ENCODE measurements around the gene EEF1G. TPM values are rescaled to one million over a fixed set of nuclear protein-coding genes. Genes with fewer than 3 reads are reported as not detected.
A peak's percentile ranks its signal among the peaks of the same experiment; 100 is the strongest.
"Not testable (repeated sequence)": the region's sequence is repeated elsewhere in the genome, so short reads cannot be mapped to it uniquely, and the experiment has no call there.

Gene EEF1G
- total RNA-seq, 5 donors from 2014 or later (not counting 1 experiment from before 2014, with no cell fraction given): 1,908 to 2,187 (median 2,119) TPM

DNA sequence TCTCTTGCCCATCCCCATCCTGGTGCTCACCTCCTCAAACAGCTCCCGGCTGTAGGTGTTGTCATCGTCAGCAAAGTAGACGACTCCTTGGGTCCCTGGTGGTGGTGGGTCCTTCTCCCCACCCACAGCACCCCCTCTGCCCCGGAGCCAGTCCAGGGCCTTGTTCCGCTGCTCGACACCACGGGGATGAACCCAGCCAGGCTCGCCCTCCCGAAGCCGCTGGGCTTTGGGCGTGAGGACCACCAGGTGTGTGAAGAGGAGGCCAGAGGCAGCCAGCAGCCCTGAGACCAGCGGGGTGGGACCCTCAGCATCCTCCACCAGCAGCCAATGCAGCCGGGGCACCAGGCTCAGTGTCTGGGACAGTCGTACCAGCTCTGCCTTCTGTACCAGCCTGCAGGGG, 43.3 kb upstream of the EEF1G start:
- Mint-ChIP-seq H3K4me1 (peaks cover 25 to 43% (median 35%) of the 10 kb centered on the region in 3 donors), H3K36me3 (peaks cover 11% of the 10 kb centered on the region)
- H3K9me3 ChIP-seq; H3K9me3 Mint-ChIP-seq; H3K4me3 Mint-ChIP-seq; ATAC-seq (replicated peaks in 1 of 4); H3K27ac Mint-ChIP-seq; H3K27me3 ChIP-seq (replicated peaks in 1 of 2; ENCODE audit: control insufficient read depth in 2 of 2, extremely low read depth in 1 of 2, insufficient read depth in 2 of 2, low read length in 1 of 2); H3K27ac ChIP-seq (ENCODE audit: low read length); H3K27me3 Mint-ChIP-seq; POLR2A ChIA-PET; DNase-seq; H3K4me3 ChIP-seq (ENCODE audit: control insufficient read depth in 1 of 2, extremely low read depth in 1 of 2, low read length in 1 of 2): not testable (repeated sequence)
- Histone ChIP-seq H3K36me3 (ENCODE audit: control insufficient read depth in 2 of 2, extremely low read depth in 1 of 2, insufficient read depth in 1 of 2, low read length in 1 of 2) (peaks cover 9 to 22% of the 10 kb centered on the region in 2 donors), H3K4me1 (ENCODE audit: control insufficient read depth in 1 of 2, extremely low read depth in 1 of 2, insufficient read depth in 2 of 2, low read length in 2 of 2) (peaks cover 15 to 35% of the 10 kb centered on the region in 2 experiments)
- CTCF ChIA-PET: interaction anchor here in 1 of 2 donors (0.6 kb wide), 1 partner anchor 23 kb away, joined by 8 read pairs; no protein-coding TSS in a partner anchor
- WGBS (ENCODE audit: insufficient coverage): 95% methylated on average over 2 of the region's 14 CpGs

DNA sequence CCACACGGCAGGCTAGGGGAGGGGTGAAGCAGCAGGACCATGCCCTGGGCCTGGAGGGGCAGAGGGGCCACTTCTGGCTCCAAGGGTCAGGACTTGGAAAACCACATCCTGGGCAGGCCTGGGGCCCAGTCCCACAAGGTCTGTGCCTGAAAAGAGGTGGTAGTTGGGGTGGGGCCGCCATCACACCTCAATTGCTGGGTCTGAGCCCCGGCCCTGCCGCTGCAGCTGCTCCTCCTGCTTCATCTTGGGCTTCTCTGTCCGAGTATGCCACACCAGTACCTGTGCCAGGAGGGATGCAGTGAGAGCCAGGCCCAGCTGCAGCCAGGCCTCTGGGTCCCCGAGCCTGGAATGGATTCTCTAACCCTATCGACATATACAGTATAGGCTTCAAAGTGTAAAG, 41.8 kb upstream of the EEF1G start:
- H3K4me1 ChIP-seq (ENCODE audit: control insufficient read depth in 1 of 2, extremely low read depth in 1 of 2, insufficient read depth in 2 of 2, low read length in 2 of 2): peaks cover 7 to 36% of the 10 kb centered on the region in 2 experiments
- H3K36me3 ChIP-seq (ENCODE audit: control insufficient read depth in 2 of 2, extremely low read depth in 1 of 2, insufficient read depth in 1 of 2, low read length in 1 of 2): peaks cover 9 to 26% of the 10 kb centered on the region in 2 donors
- Mint-ChIP-seq H3K27ac (no peak overlapping the region), H3K9me3 (no peaks in the 10 kb centered on the region), H3K36me3 (peaks cover 12% of the 10 kb centered on the region), H3K4me3 (no peak overlapping the region), H3K4me1 (peaks cover 24 to 46% (median 39%) of the 10 kb centered on the region in 3 donors), H3K27me3 (no peaks in the 10 kb centered on the region)
- no peak for ATAC-seq (replicated peaks in 1 of 4)
- H3K9me3 ChIP-seq: no peaks in the 10 kb centered on the region
- ChIA-PET CTCF (no interaction called here), POLR2A (interaction anchor here in 1 of 2 donors (0.6 kb wide), 1 partner anchor 1187 kb away, joined by 4 read pairs; no protein-coding TSS in a partner anchor)
- H3K27ac ChIP-seq (ENCODE audit: low read length): no peak overlapping the region
- H3K27me3 ChIP-seq (replicated peaks in 1 of 2; ENCODE audit: control insufficient read depth in 2 of 2, extremely low read depth in 1 of 2, insufficient read depth in 2 of 2, low read length in 1 of 2): no peaks in the 10 kb centered on the region
- H3K4me3 ChIP-seq (ENCODE audit: control insufficient read depth in 1 of 2, extremely low read depth in 1 of 2, low read length in 1 of 2): no peak overlapping the region
- no peak for DNase-seq
- 96% methylated on average over 4 of the region's 7 CpGs for WGBS (ENCODE audit: insufficient coverage)

DNA sequence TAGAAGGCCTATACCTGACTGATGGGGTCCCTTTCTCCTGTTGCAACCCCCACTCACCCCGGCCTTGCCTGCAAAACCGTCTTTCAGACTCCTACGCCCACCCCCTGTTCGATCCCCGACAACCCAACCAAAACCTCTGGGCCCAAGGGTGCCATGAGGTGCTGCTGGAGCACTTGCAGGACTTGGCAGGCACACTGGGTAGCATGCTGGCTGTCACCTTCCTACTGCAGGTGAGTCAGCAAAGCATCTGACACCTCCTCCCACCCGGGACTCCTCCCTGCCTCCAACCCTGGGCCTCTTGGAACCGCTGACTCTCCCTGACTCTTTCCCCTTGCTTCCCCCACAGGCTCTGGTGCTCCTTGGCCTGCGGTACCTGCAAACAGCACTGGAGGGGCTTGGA, 40.6 kb upstream of the EEF1G start:
- H3K36me3 Mint-ChIP-seq: peaks cover 20% of the 10 kb centered on the region
- H3K27ac ChIP-seq (ENCODE audit: low read length): peak overlapping the region; percentile 6
- peaks cover 35 to 47% (median 42%) of the 10 kb centered on the region in 3 donors for H3K4me1 Mint-ChIP-seq
- CTCF ChIA-PET: interaction anchor here in 1 of 2 donors (1.4 kb wide), 1 partner anchor 23 kb away, joined by 5 read pairs; the partner anchor contains the start of gene TUT1
- 78% methylated on average over 6 of the region's 8 CpGs for WGBS (ENCODE audit: insufficient coverage)
- H3K27me3 ChIP-seq (replicated peaks in 1 of 2; ENCODE audit: control insufficient read depth in 2 of 2, extremely low read depth in 1 of 2, insufficient read depth in 2 of 2, low read length in 1 of 2): no peaks in the 10 kb centered on the region
- H3K9me3 Mint-ChIP-seq: no peaks in the 10 kb centered on the region
- DNase-seq: no peak
- POLR2A ChIA-PET: no interaction called here
- H3K9me3 ChIP-seq: no peaks in the 10 kb centered on the region
- peaks cover 9 to 39% of the 10 kb centered on the region in 2 donors for H3K36me3 ChIP-seq (ENCODE audit: control insufficient read depth in 2 of 2, extremely low read depth in 1 of 2, insufficient read depth in 1 of 2, low read length in 1 of 2)
- no peak overlapping the region for H3K4me3 ChIP-seq (ENCODE audit: control insufficient read depth in 1 of 2, extremely low read depth in 1 of 2, low read length in 1 of 2)
- H3K4me1 ChIP-seq (ENCODE audit: control insufficient read depth in 1 of 2, extremely low read depth in 1 of 2, insufficient read depth in 2 of 2, low read length in 2 of 2): peaks cover 5 to 41% of the 10 kb centered on the region in 2 experiments
- H3K4me3 Mint-ChIP-seq: peak overlapping the region in 2 of 3 donors; percentile 53 to 54
- H3K27me3 Mint-ChIP-seq: no peaks in the 10 kb centered on the region
- no peak for ATAC-seq (replicated peaks in 1 of 4)
- peak overlapping the region; percentile 82 to 94 for H3K27ac Mint-ChIP-seq

DNA sequence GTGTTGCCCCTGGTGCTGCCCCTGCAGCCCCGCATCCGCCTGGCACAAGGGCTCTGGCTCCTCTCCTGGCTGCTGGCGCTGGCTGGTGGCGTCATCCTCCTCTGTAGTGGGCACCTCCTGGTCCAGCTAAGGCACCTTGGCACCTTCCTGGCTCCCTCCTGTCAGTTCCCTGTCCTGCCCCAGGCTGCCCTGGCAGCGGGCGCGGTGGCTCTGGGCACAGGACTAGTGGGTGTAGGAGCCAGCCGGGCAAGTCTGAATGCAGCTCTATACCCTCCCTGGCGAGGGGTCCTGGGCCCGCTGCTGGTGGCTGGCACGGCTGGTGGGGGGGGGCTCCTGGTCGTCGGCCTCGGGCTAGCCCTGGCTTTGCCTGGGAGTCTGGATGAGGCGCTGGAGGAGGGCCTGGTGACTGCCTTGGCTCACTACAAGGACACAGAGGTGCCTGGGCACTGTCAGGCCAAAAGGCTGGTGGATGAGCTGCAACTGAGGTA, 39.6 kb upstream of the EEF1G start:
- DNase-seq: no peak

DNA sequence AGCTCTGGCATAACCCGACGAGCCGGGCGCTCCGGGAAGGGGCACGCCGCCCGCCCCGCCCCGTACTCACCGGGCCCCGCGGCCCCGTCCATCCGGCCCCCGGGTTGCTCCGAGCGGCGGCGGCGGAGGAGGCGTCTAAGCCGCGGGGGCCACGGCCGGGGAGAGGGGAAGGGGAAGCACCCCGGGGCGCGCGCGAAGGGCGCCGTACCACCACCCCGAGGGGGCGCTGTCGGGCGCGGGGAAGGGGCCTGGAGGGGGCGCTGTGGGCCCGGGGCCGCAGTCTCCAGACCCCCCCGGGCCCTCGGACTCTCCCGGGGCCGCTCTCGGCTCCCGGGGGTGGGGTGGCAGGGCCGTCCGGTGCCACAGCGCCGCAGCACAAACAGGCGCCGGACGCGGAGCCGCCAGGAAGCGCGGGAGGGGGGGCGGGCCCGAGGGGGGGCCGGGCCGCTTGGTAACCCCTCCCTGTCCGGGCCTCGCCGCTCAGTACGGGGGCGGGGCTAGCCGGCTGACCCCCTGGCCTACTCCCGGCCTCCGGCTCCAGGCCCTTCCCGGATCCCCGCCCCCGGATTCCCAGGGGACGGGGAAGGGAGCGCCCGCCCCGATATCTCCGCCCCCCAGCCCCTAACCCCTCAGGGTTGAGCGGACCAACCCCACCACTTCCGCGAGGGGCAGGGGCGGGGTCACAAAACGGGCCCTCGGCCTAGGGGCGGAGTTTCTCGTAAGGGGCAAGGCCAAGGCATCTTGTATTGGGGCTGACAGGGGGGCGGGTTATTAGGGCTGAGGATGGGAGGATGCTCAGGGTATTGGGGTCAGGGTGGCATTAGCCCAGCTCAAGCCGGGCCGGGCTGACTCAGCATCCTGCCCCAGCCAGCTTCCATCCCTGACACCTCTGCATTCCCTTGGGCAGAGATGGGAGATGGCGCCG, 38.9 kb upstream of the EEF1G start, which contains the start of the genes EML3 and ROM1:
EML3 (minus strand) TSS at position 410 of the 925 bp plus-strand sequence; CDS start at position 92, 318 bp downstream.
ROM1 (plus strand) TSS at position 892 of the 925 bp plus-strand sequence; CDS start at position 917, 25 bp downstream.
- CTCF ChIA-PET: interaction anchor here in 1 of 2 donors (0.5 to 1.7 kb wide), 12 partner anchors 9 to 81 kb away, joined by 3 to 10 read pairs (median 6); partner anchors contain the start of genes B3GAT3, C11orf98, CSKMT and MTA2
- Histone ChIP-seq H3K4me3 (ENCODE audit: control insufficient read depth in 1 of 2, extremely low read depth in 1 of 2, low read length in 1 of 2) (peak within 1 kb of the TSS; percentile 85 to 88), H3K4me1 (ENCODE audit: control insufficient read depth in 1 of 2, extremely low read depth in 1 of 2, insufficient read depth in 2 of 2, low read length in 2 of 2) (peaks cover 3 to 54% of the 10 kb centered on the region in 2 experiments), H3K27me3 (replicated peaks in 1 of 2; ENCODE audit: control insufficient read depth in 2 of 2, extremely low read depth in 1 of 2, insufficient read depth in 2 of 2, low read length in 1 of 2) (no peaks in the 10 kb centered on the region), H3K9me3 (no peaks in the 10 kb centered on the region), H3K27ac (ENCODE audit: low read length) (peak within 1 kb of the TSS; percentile 83), H3K36me3 (ENCODE audit: control insufficient read depth in 2 of 2, extremely low read depth in 1 of 2, insufficient read depth in 1 of 2, low read length in 1 of 2) (peaks cover 11 to 55% of the 10 kb centered on the region in 2 donors)
- Mint-ChIP-seq H3K4me3 (peak within 1 kb of the TSS; percentile 97 to 98 (median 97)), H3K9me3 (no peaks in the 10 kb centered on the region), H3K4me1 (peaks cover 48 to 57% (median 49%) of the 10 kb centered on the region in 3 donors), H3K36me3 (peaks cover 29% of the 10 kb centered on the region), H3K27me3 (no peaks in the 10 kb centered on the region), H3K27ac (peak within 1 kb of the TSS; percentile 98)
- WGBS (ENCODE audit: insufficient coverage): 4% methylated on average over 70 of the region's 91 CpGs
- ATAC-seq (replicated peaks in 1 of 4) (peak; percentile 77 to 80 (median 80)), DNase-seq (peak; percentile 71 to 94 (median 81))
- POLR2A ChIA-PET: interaction anchor here (0.7 kb wide), 3 partner anchors 53 to 223 kb away, joined by 3 to 7 read pairs (median 3); no protein-coding TSS in a partner anchor

More for the DNA sequence above, 39.6 kb upstream of the EEF1G start:
- Histone ChIP-seq H3K4me3 (ENCODE audit: control insufficient read depth in 1 of 2, extremely low read depth in 1 of 2, low read length in 1 of 2) (peak overlapping the region in 1 of 2 donors; percentile 85), H3K9me3 (no peaks in the 10 kb centered on the region), H3K27me3 (replicated peaks in 1 of 2; ENCODE audit: control insufficient read depth in 2 of 2, extremely low read depth in 1 of 2, insufficient read depth in 2 of 2, low read length in 1 of 2) (no peaks in the 10 kb centered on the region), H3K27ac (ENCODE audit: low read length) (peak overlapping the region; percentile 73), H3K4me1 (ENCODE audit: control insufficient read depth in 1 of 2, extremely low read depth in 1 of 2, insufficient read depth in 2 of 2, low read length in 2 of 2) (peaks cover 3 to 50% of the 10 kb centered on the region in 2 experiments), H3K36me3 (ENCODE audit: control insufficient read depth in 2 of 2, extremely low read depth in 1 of 2, insufficient read depth in 1 of 2, low read length in 1 of 2) (peaks cover 9 to 48% of the 10 kb centered on the region in 2 donors)
- Mint-ChIP-seq H3K9me3 (no peaks in the 10 kb centered on the region), H3K27ac (peak overlapping the region; percentile 84 to 94), H3K4me1 (peaks cover 42 to 50% (median 46%) of the 10 kb centered on the region in 3 donors), H3K36me3 (peaks cover 23% of the 10 kb centered on the region), H3K4me3 (peak overlapping the region in 1 of 3 donors; percentile 54), H3K27me3 (no peaks in the 10 kb centered on the region)
- peak in 1 of 4 experiments; percentile 2 for ATAC-seq (replicated peaks in 1 of 4)
- ChIA-PET CTCF (interaction anchor here (0.6 to 1.4 kb wide), 5 partner anchors 9 to 52 kb away, joined by 3 to 6 read pairs (median 4); partner anchors contain the start of genes B3GAT3 (in 1 of the 2), C11orf98 (in 1 of the 2), CSKMT (in 1 of the 2) and TUT1 (in 1 of the 2)), POLR2A (interaction anchor here in 1 of 2 donors (0.5 to 0.7 kb wide), 2 partner anchors 54 to 69 kb away, joined by 7 to 8 read pairs; no protein-coding TSS in a partner anchor)
- 86% methylated on average over 10 of the region's 15 CpGs for WGBS (ENCODE audit: insufficient coverage)
